ENCODE results near the gene MEPCE.
A peak's percentile ranks its signal among the peaks of the same experiment; 100 is the strongest.

The MEPCE gene

DNA sequence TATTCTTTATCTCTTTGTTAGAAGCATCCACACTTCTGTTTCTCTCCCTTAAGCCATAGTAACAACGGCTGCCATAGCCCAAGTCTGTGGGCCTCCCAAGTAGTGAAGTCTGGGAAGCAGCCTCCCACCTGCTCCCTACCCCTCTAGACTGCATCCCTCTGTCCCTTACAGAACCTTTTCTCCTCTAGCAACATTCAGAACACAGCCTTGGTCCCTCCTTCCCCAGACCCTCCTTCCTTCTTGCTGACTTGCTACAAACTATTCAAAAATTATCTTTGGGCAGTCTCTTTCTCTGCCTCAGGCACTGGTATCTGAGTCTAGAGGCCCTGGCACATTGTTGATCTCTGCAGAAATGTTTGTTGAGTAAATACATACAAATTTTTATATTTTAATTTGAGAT is 51.8 kb downstream of the MEPCE start:
- no peaks in the 10 kb centered on the region for H3K36me3 ChIP-seq (ENCODE audit: insufficient read depth)
- peaks cover 22% of the 10 kb centered on the region for H3K79me2 ChIP-seq (ENCODE audit: insufficient read depth, low read depth)
- no peak overlapping the region for H3K9ac ChIP-seq
- no peak overlapping the region for H3K4me3 ChIP-seq (IDR thresholded peaks at IDR 0.05; ENCODE audit: insufficient read depth, low read depth, low read length)
- H2AFZ ChIP-seq (ENCODE audit: low read depth), result no peak overlapping the region
- H3K4me2 ChIP-seq, result no peak overlapping the region
- H3K27me3 ChIP-seq (ENCODE audit: insufficient read depth, low read depth), result no peaks in the 10 kb centered on the region; the same call in 1 of the 2 replicates
- TF ChIP-seq, protein P1, sequence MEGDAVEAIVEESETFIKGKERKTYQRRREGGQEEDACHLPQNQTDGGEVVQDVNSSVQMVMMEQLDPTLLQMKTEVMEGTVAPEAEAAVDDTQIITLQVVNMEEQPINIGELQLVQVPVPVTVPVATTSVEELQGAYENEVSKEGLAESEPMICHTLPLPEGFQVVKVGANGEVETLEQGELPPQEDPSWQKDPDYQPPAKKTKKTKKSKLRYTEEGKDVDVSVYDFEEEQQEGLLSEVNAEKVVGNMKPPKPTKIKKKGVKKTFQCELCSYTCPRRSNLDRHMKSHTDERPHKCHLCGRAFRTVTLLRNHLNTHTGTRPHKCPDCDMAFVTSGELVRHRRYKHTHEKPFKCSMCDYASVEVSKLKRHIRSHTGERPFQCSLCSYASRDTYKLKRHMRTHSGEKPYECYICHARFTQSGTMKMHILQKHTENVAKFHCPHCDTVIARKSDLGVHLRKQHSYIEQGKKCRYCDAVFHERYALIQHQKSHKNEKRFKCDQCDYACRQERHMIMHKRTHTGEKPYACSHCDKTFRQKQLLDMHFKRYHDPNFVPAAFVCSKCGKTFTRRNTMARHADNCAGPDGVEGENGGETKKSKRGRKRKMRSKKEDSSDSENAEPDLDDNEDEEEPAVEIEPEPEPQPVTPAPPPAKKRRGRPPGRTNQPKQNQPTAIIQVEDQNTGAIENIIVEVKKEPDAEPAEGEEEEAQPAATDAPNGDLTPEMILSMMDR (conservative IDR thresholded peaks at IDR 0.05; ENCODE audit: low read depth, low read length), result no peak
- H3K4me1 ChIP-seq (ENCODE audit: low read depth, poor library complexity, severe bottlenecking), result peaks cover 30% of the 10 kb centered on the region
- no peak overlapping the region for H3K27ac ChIP-seq
- H4K20me1 ChIP-seq (ENCODE audit: insufficient read depth), result no peaks in the 10 kb centered on the region

DNA sequence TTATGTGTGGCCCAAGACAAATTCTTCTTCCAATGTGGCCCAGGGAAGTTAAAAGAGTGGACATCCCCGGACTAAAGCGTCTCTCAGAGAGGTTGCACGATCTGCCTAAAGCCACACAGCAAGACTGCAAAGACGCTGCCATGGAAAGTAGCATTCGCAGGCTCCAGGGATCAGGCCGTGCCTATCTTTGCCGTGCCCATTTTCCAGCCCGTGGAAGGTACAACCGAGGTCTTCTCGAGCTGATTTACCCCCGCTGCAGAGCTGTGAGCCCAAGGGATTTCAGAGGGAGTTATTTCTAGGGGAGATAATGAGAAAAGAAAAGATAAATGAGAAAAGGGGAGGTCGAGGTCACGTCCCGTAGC is 53.1 kb downstream of the MEPCE start:
- Histone ChIP-seq H3K9ac (no peak overlapping the region), H3K36me3 (ENCODE audit: insufficient read depth) (no peaks in the 10 kb centered on the region), H3K27me3 (ENCODE audit: insufficient read depth, low read depth) (no peaks in the 10 kb centered on the region; the same call in 1 of the 2 replicates), H4K20me1 (ENCODE audit: insufficient read depth) (no peaks in the 10 kb centered on the region), H3K79me2 (ENCODE audit: insufficient read depth, low read depth) (peaks cover 11% of the 10 kb centered on the region; the same call in 1 of the 2 replicates), H3K27ac (no peak overlapping the region), H3K4me1 (ENCODE audit: low read depth, poor library complexity, severe bottlenecking) (peaks cover 19% of the 10 kb centered on the region), H3K4me3 (IDR thresholded peaks at IDR 0.05; ENCODE audit: insufficient read depth, low read depth, low read length) (no peak overlapping the region), H3K4me2 (peak overlapping the region; percentile 77), H2AFZ (ENCODE audit: low read depth) (peak overlapping the region; percentile 89)
- TF ChIP-seq, protein P1 (conservative IDR thresholded peaks at IDR 0.05; ENCODE audit: low read depth, low read length), result no peak

DNA sequence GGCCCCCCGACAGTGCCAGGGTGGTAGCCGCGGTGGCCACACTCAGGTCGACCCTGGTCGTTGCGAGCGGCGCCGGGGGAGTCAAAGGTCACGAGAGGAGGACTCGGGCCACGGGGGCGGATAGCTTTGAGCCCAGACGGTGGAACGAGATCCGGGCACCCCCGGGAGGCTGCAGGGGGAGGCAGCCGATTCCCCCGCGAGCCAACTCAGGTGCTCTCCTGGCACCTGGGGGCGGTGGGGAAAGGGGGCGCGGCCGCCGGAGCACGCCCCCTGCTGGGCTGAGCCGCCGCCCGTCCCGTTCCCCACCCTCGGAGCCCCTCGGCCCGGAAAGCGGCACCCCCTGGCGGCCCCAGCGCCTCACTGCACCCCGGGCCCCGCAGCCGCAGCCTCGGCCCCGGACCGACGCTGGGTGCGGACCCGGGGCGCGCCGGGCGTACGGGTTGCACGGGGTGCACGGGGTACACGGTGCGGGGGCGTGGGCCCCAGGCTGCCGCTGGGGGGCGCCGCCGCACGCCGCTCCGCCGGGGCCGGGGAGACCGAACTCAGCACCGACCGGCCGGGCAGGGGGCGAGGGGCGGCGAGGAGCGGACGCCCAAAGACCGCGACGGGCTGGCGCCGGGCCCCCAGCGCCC is 53.6 kb downstream of the MEPCE start:
- Histone ChIP-seq H3K4me2 (peak overlapping the region; percentile 77), H3K27me3 (ENCODE audit: insufficient read depth, low read depth) (peaks cover 4% of the 10 kb centered on the region; the same call in 1 of the 2 replicates), H3K4me1 (ENCODE audit: low read depth, poor library complexity, severe bottlenecking) (peaks cover 19% of the 10 kb centered on the region), H3K79me2 (ENCODE audit: insufficient read depth, low read depth) (peaks cover 6% of the 10 kb centered on the region; the same call in 1 of the 2 replicates), H4K20me1 (ENCODE audit: insufficient read depth) (no peaks in the 10 kb centered on the region), H3K4me3 (IDR thresholded peaks at IDR 0.05; ENCODE audit: insufficient read depth, low read depth, low read length) (no peak overlapping the region), H3K27ac (no peak overlapping the region), H2AFZ (ENCODE audit: low read depth) (peak overlapping the region; percentile 89), H3K9ac (no peak overlapping the region), H3K36me3 (ENCODE audit: insufficient read depth) (no peaks in the 10 kb centered on the region)
- TF ChIP-seq, protein P1 (conservative IDR thresholded peaks at IDR 0.05; ENCODE audit: low read depth, low read length), result peak; percentile 81
